ENCODE measurements around the gene HOXD4.

Gene HOXD4

DNA sequence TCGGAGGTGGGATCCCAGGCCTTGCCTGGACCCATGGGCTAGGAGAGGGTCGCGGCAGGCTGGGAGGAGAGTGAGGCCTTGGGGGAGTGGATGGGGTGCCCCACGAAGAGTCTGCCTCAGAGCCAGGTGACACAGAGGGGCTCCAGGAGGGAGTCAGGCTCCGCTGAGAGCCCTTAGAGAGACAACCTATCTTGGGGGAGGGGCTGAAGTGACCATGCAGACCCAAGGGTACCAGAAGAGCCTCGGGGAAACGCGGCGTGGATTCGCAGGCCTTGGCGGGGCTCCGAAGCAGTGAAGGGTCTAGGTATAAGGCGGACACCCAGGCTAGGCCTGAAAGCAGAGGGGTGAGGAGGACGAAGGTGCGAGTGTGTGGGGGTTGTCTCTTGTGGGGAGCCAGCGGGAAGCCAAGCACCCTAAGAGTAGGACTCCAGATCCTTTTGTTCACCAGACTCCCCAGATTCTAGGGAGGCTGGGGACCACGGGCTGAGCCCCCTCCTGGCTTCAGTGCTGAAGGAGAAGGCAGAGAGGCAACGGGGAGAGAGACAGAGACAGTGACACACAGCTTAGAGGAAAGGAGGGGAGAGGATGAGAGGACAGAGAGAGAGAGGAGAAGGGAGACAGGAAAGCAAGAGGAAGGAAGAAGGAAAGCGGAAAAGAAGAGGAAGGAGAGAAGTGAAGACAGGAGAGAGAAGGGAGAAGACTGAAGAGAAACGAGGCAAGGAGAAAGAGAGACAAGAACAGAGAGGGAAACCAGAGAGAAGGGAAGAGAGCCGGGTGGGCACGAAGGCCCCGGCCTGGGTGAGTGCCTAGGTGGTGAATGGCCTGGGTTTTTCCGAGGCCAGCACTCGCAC is 45.4 kb upstream of the HOXD4 start:
- Histone ChIP-seq H3K27ac (ENCODE audit: low read length) (peak overlapping the region; percentile 45; the same call in 1 of the 2 replicates), H3K9me3 (ENCODE audit: insufficient read depth, low read length) (no peaks in the 10 kb centered on the region), H3K9ac (ENCODE audit: low read length) (peak overlapping the region; percentile 51), H3K4me3 (ENCODE audit: low read length) (peak overlapping the region; percentile 62), H2AFZ (ENCODE audit: low read depth, low read length) (peak overlapping the region; percentile 54; the same call in 1 of the 2 replicates), H4K20me1 (ENCODE audit: insufficient read depth, low read length) (no peaks in the 10 kb centered on the region), H3K79me2 (ENCODE audit: low read length) (no peaks in the 10 kb centered on the region), H3K36me3 (replicated peaks; ENCODE audit: low read depth, low read length) (no peaks in the 10 kb centered on the region), H3K4me1 (ENCODE audit: low read length) (peaks cover 28% of the 10 kb centered on the region), H3K4me2 (ENCODE audit: low read length) (peak overlapping the region; percentile 60), H3K27me3 (ENCODE audit: low read depth, low read length) (no peaks in the 10 kb centered on the region)
- no peak for TF ChIP-seq EZH2phosphoT487 (IDR thresholded peaks at IDR 0.05; ENCODE audit: low read depth)
- no peak for TF ChIP-seq CTCF (IDR thresholded peaks at IDR 0.05; ENCODE audit: low read depth, low read length)

DNA sequence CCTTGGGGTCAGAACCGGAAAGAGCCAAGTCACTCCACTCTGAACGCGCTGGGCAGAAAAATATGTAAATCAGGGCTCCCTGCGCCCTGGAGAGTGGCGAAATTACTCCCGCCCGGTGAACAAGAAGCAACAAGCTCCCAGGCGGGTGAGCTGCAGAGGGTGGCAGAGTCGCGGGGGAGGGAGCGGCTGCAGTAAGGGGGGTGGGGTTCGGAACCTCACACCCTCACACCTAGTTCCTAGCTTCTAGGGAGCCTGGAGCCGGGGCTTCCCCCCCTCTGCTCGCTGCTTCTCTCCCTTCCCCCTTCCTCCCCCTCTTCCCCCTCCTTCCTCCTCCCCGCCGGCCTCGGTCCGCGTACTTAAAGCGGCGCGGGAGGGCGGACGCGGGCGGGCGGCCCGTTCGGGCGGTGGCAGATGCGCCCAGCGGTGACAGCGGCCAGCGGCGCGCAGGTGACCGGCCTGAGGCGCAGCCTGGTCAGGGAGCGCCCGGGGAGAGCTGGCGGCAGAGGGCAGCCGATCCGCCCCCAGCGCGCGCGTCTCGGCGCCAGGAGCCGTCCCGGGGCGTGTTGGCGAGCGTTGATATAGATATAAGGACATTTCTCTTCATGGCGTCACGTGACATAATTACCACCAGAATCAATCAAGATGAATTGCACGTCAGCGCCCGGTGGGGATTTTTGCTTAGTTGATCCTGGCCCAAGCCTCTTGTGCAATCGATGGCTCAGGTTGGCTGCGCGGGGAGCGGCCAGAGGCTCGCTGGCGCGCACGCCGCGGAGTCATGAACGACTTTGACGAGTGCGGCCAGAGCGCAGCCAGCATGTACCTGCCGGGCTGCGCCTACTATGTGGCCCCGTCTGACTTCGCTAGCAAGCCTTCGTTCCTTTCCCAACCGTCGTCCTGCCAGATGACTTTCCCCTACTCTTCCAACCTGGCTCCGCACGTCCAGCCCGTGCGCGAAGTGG is 44.5 kb upstream of the HOXD4 start, which contains the start of gene HOXD11:
HOXD11 (plus strand) TSS at position 700 of the 959 bp plus-strand sequence; CDS start at position 776, 76 bp downstream.
- H3K4me2 ChIP-seq (ENCODE audit: low read length), result peak within 1 kb of the TSS; percentile 60
- H3K27ac ChIP-seq (ENCODE audit: low read length), result peak within 1 kb of the TSS; percentile 45; the same call in 1 of the 2 replicates
- H3K36me3 ChIP-seq (replicated peaks; ENCODE audit: low read depth, low read length), result no peaks in the 10 kb centered on the region
- TF ChIP-seq CTCF (IDR thresholded peaks at IDR 0.05; ENCODE audit: low read depth, low read length) (no peak), EZH2phosphoT487 (IDR thresholded peaks at IDR 0.05; ENCODE audit: low read depth) (no peak)
- no peaks in the 10 kb centered on the region for H3K9me3 ChIP-seq (ENCODE audit: insufficient read depth, low read length)
- peak within 1 kb of the TSS; percentile 51 for H3K9ac ChIP-seq (ENCODE audit: low read length)
- H3K27me3 ChIP-seq (ENCODE audit: low read depth, low read length), result no peaks in the 10 kb centered on the region
- no peaks in the 10 kb centered on the region for H3K79me2 ChIP-seq (ENCODE audit: low read length)
- peak within 1 kb of the TSS; percentile 54; the same call in 1 of the 2 replicates for H2AFZ ChIP-seq (ENCODE audit: low read depth, low read length)
- H4K20me1 ChIP-seq (ENCODE audit: insufficient read depth, low read length), result no peaks in the 10 kb centered on the region
- H3K4me3 ChIP-seq (ENCODE audit: low read length), result peak within 1 kb of the TSS; percentile 62
- H3K4me1 ChIP-seq (ENCODE audit: low read length), result peaks cover 28% of the 10 kb centered on the region

DNA sequence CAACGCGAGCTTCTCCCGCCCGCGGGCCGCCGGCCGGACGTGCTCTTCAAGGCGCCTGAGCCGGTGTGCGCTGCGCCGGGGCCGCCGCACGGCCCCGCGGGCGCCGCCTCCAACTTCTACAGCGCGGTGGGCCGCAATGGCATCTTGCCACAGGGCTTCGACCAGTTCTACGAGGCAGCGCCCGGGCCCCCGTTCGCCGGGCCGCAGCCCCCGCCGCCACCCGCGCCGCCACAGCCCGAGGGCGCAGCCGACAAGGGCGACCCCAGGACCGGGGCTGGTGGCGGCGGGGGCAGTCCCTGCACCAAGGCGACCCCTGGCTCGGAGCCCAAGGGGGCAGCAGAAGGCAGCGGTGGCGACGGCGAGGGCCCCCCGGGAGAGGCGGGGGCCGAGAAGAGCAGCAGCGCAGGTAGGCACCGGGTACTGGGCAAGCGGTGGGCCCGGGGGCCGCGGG is 43.6 kb upstream of the HOXD4 start:
- H3K27me3 ChIP-seq (ENCODE audit: low read depth, low read length), result no peaks in the 10 kb centered on the region
- H3K79me2 ChIP-seq (ENCODE audit: low read length), result no peaks in the 10 kb centered on the region
- H3K4me3 ChIP-seq (ENCODE audit: low read length), result no peak overlapping the region
- no peak overlapping the region for H3K4me2 ChIP-seq (ENCODE audit: low read length)
- H2AFZ ChIP-seq (ENCODE audit: low read depth, low read length), result no peak overlapping the region
- no peaks in the 10 kb centered on the region for H3K36me3 ChIP-seq (replicated peaks; ENCODE audit: low read depth, low read length)
- peaks cover 28% of the 10 kb centered on the region for H3K4me1 ChIP-seq (ENCODE audit: low read length)
- H4K20me1 ChIP-seq (ENCODE audit: insufficient read depth, low read length), result no peaks in the 10 kb centered on the region
- TF ChIP-seq EZH2phosphoT487 (IDR thresholded peaks at IDR 0.05; ENCODE audit: low read depth) (no peak), CTCF (IDR thresholded peaks at IDR 0.05; ENCODE audit: low read depth, low read length) (no peak)
- no peaks in the 10 kb centered on the region for H3K9me3 ChIP-seq (ENCODE audit: insufficient read depth, low read length)
- H3K9ac ChIP-seq (ENCODE audit: low read length), result no peak overlapping the region
- no peak overlapping the region for H3K27ac ChIP-seq (ENCODE audit: low read length)

Measured in OCI-LY3 (cell line).